ENCODE data around the gene ADSS2. TPM values are rescaled to one million over a fixed set of nuclear protein-coding genes. Genes with fewer than 3 reads are reported as not detected.
A peak's percentile ranks its signal among the peaks of the same experiment; 100 is the strongest.

ADSS2 gene
- total RNA-seq, 1 experiment from 2014 or later, result 82.8 TPM

GRCh38 chr1:244431166-244431565, 20.5 kb downstream of the ADSS2 start:
- Mint-ChIP-seq H3K9me3 (no peaks in the 10 kb centered on the region), H3K36me3 (peaks cover 32% of the 10 kb centered on the region), H3K4me1 (peaks cover 2% of the 10 kb centered on the region; the same call in 1 of the 2 replicates), H3K27me3 (ENCODE audit: low read depth) (no peaks in the 10 kb centered on the region), H3K27ac (no peak overlapping the region), H3K4me3 (no peak overlapping the region)
- no peak for DNase-seq (ENCODE audit: low spot score)
- no peak for ATAC-seq
- TF ChIP-seq RELA (CRISPR knock-in tag; IDR thresholded peaks at IDR 0.05; ENCODE audit: borderline replicate concordance) (no peak), GTF2I (CRISPR knock-in tag; conservative IDR thresholded peaks at IDR 0.05) (no peak), RORB (CRISPR knock-in tag; IDR thresholded peaks at IDR 0.05) (no peak), GABPB1 (CRISPR knock-in tag; IDR thresholded peaks at IDR 0.05) (no peak), ZNF317 (CRISPR knock-in tag; IDR thresholded peaks at IDR 0.05; ENCODE audit: borderline replicate concordance, low read depth) (no peak), MLX (CRISPR knock-in tag; IDR thresholded peaks at IDR 0.05) (no peak), ZNF423 (CRISPR knock-in tag; IDR thresholded peaks at IDR 0.05) (no peak), ATF6 (CRISPR knock-in tag; IDR thresholded peaks at IDR 0.05) (no peak), ZBTB21 (CRISPR knock-in tag; IDR thresholded peaks at IDR 0.05; ENCODE audit: borderline replicate concordance) (no peak), NFYB (CRISPR knock-in tag; conservative IDR thresholded peaks at IDR 0.05; ENCODE audit: low read depth) (no peak), ELF4 (CRISPR knock-in tag; IDR thresholded peaks at IDR 0.05; ENCODE audit: low read depth) (no peak), AFF4 (CRISPR knock-in tag; IDR thresholded peaks at IDR 0.05; ENCODE audit: borderline replicate concordance) (no peak), CREM (CRISPR knock-in tag; IDR thresholded peaks at IDR 0.05) (no peak), FOXJ3 (CRISPR knock-in tag; IDR thresholded peaks at IDR 0.05; ENCODE audit: borderline replicate concordance) (no peak)
- POLR2A ChIA-PET, result no interaction called here
- CTCF ChIA-PET, result no interaction called here

GRCh38 chr1:244429818-244430217, 21.9 kb downstream of the ADSS2 start:
- Mint-ChIP-seq H3K4me1 (peaks cover 2% of the 10 kb centered on the region; the same call in 1 of the 2 replicates), H3K9me3 (no peaks in the 10 kb centered on the region), H3K27ac (no peak overlapping the region), H3K36me3 (peaks cover 25% of the 10 kb centered on the region), H3K4me3 (no peak overlapping the region), H3K27me3 (ENCODE audit: low read depth) (no peaks in the 10 kb centered on the region)
- peak; percentile 5; the same call in 1 of the 2 replicates for TF ChIP-seq HMGA2 (CRISPR knock-in tag; IDR thresholded peaks at IDR 0.05)
- TF ChIP-seq SMAD4 (CRISPR knock-in tag; IDR thresholded peaks at IDR 0.05), result no peak
- ChIA-PET CTCF (no interaction called here), POLR2A (no interaction called here)
- ATAC-seq (no peak), DNase-seq (ENCODE audit: low spot score) (no peak)

GRCh38 chr1:244427647-244428046, 24.1 kb downstream of the ADSS2 start:
- Mint-ChIP-seq H3K4me1 (peaks cover 2% of the 10 kb centered on the region; the same call in 1 of the 2 replicates), H3K9me3 (no peaks in the 10 kb centered on the region), H3K27me3 (ENCODE audit: low read depth) (no peaks in the 10 kb centered on the region), H3K27ac (no peak overlapping the region; the same call in 1 of the 2 replicates), H3K4me3 (no peak overlapping the region), H3K36me3 (peaks cover 29% of the 10 kb centered on the region)
- no peak for ATAC-seq
- CTCF ChIA-PET, result no interaction called here
- POLR2A ChIA-PET, result no interaction called here
- DNase-seq (ENCODE audit: low spot score), result no peak
- no peak for TF ChIP-seq GABPB1 (CRISPR knock-in tag; IDR thresholded peaks at IDR 0.05)
- no peak for TF ChIP-seq ZNF671 (CRISPR knock-in tag; IDR thresholded peaks at IDR 0.05)
- no peak for TF ChIP-seq ZNF263 (CRISPR knock-in tag; IDR thresholded peaks at IDR 0.05; ENCODE audit: low read depth)
- TF ChIP-seq AR (CRISPR knock-in tag; IDR thresholded peaks at IDR 0.05), result no peak
- TF ChIP-seq ATF6 (CRISPR knock-in tag; IDR thresholded peaks at IDR 0.05), result no peak
- TF ChIP-seq ATF1 (CRISPR knock-in tag; IDR thresholded peaks at IDR 0.05), result no peak
- TF ChIP-seq SOX15 (CRISPR knock-in tag; IDR thresholded peaks at IDR 0.05), result no peak
